Astrocyte (in vitro differentiated cells and primary cell): ENCODE measurements around the gene ABCC8. TPM values are rescaled to one million over a fixed set of nuclear protein-coding genes. Genes with fewer than 3 reads are reported as not detected.

Experiments
- DNase-seq: peaks from one replicate; pipeline ENCODE4 v3.0.0-alpha.2; 2010; ENCODE audit warnings: low read depth
- FAIRE-seq: peaks from 2 replicates; lab custom pipeline; 2011; peaks lifted over from hg19 to GRCh38; lab: Jason Lieb, UNC
- H2AFZ ChIP-seq: 2 replicates; pipeline ENCODE4 v1.6.0; 2012; ENCODE audit warnings: low read depth, low read length, inconsistent platforms
- H3K27ac ChIP-seq: 2 replicates; pipeline ENCODE4 v1.5.1; 2011; ENCODE audit warnings: low read depth, low read length, inconsistent platforms
- H3K27me3 ChIP-seq: 2 replicates; pipeline ENCODE4 v1.6.0; 2011; ENCODE audit warnings: low read length, inconsistent platforms; ENCODE audit not compliant: insufficient read depth
- H3K36me3 ChIP-seq: 2 replicates; pipeline ENCODE4 v1.5.1; 2011; ENCODE audit warnings: low read length, inconsistent platforms; ENCODE audit not compliant: insufficient read depth
- H3K4me1 ChIP-seq: 2 replicates; pipeline ENCODE4 v1.5.1; 2011; ENCODE audit warnings: low read length, inconsistent platforms; ENCODE audit not compliant: insufficient read depth
- H3K4me2 ChIP-seq: 2 replicates; pipeline ENCODE4 v1.6.0; 2012; ENCODE audit warnings: low read length, inconsistent platforms
- H3K4me3 ChIP-seq: 2 replicates; pipeline ENCODE4 v1.5.1; 2011; ENCODE audit warnings: low read depth, mild to moderate bottlenecking, low read length, inconsistent platforms; ENCODE audit not compliant: insufficient read depth
- H3K79me2 ChIP-seq: 2 replicates; pipeline ENCODE4 v1.6.0; 2012; ENCODE audit warnings: mild to moderate bottlenecking, low read length, inconsistent platforms; ENCODE audit not compliant: insufficient read depth
- H3K9ac ChIP-seq: 2 replicates; pipeline ENCODE4 v1.6.0; 2012; ENCODE audit warnings: mild to moderate bottlenecking, low read length, inconsistent platforms
- H3K9me3 ChIP-seq: 2 replicates; pipeline ENCODE4 v1.5.1; 2012; ENCODE audit warnings: low read depth, mild to moderate bottlenecking, low read length, inconsistent platforms; ENCODE audit not compliant: insufficient read depth
- H4K20me1 ChIP-seq: 2 replicates; pipeline ENCODE4 v1.6.0; 2012; ENCODE audit warnings: low read length, inconsistent platforms; ENCODE audit not compliant: insufficient read depth
- H3K27ac Mint-ChIP-seq: one replicate; pipeline ENCODE4 v1.8.0; 2021; ENCODE audit warnings: mild to moderate bottlenecking, mixed read lengths; ENCODE audit not compliant: unreplicated experiment
- H3K27me3 Mint-ChIP-seq: one replicate; pipeline ENCODE4 v1.8.0; 2021; ENCODE audit warnings: low read depth, mixed read lengths; ENCODE audit not compliant: unreplicated experiment
- H3K36me3 Mint-ChIP-seq: one replicate; pipeline ENCODE4 v1.8.0; 2021; ENCODE audit warnings: low read depth, mixed read lengths; ENCODE audit not compliant: unreplicated experiment
- H3K4me1 Mint-ChIP-seq: one replicate; pipeline ENCODE4 v1.8.0; 2021; ENCODE audit warnings: low read depth, mixed read lengths; ENCODE audit not compliant: unreplicated experiment
- H3K4me3 Mint-ChIP-seq: one replicate; pipeline ENCODE4 v1.8.0; 2021; ENCODE audit warnings: mild to moderate bottlenecking, moderate library complexity, mixed read lengths; ENCODE audit not compliant: unreplicated experiment
- H3K9me3 Mint-ChIP-seq: one replicate; pipeline ENCODE4 v1.8.0; 2021; ENCODE audit warnings: mild to moderate bottlenecking, mixed read lengths; ENCODE audit not compliant: unreplicated experiment
- CTCF ChIP-seq: IDR thresholded peaks from 2 replicates; pipeline ENCODE4 v1.5.1; 2011; ENCODE audit warnings: low read depth, mild to moderate bottlenecking, inconsistent platforms, low read length, moderate library complexity; ENCODE audit not compliant: insufficient read depth
- EZH2 ChIP-seq: IDR thresholded peaks from 2 replicates; pipeline ENCODE4 v1.6.1; 2012; ENCODE audit warnings: mild to moderate bottlenecking, low read length, inconsistent platforms; ENCODE audit not compliant: insufficient read depth
- total RNA-seq: library from RNA; stranded (reverse); gene quantifications from 2 replicates; pipeline ENCODE4 v1.2.1, GENCODE V29; 2021

The ABCC8 gene
- total RNA-seq, 1 donor from 2014 or later: not detected

GRCh38 chr11:17414317-17414737 lies 62.3 kb downstream of the ABCC8 start:
- TF ChIP-seq CTCF (no peak), EZH2 (no peak)
- no peak overlapping the region for H3K4me2 ChIP-seq
- H3K4me3 ChIP-seq: no peak overlapping the region
- peaks cover 1% of the 10 kb centered on the region for H3K36me3 Mint-ChIP-seq
- H3K27ac ChIP-seq: no peak overlapping the region
- H3K9me3 Mint-ChIP-seq: no peaks in the 10 kb centered on the region
- no peaks in the 10 kb centered on the region for H3K79me2 ChIP-seq
- H3K4me1 ChIP-seq: no peaks in the 10 kb centered on the region
- no peaks in the 10 kb centered on the region for H3K4me1 Mint-ChIP-seq
- no peak for FAIRE-seq
- peaks cover 11% of the 10 kb centered on the region for H3K27me3 ChIP-seq
- no peak overlapping the region for H2AFZ ChIP-seq
- no peaks in the 10 kb centered on the region for H3K36me3 ChIP-seq
- no peaks in the 10 kb centered on the region for H4K20me1 ChIP-seq
- no peak overlapping the region for H3K27ac Mint-ChIP-seq
- H3K27me3 Mint-ChIP-seq: peaks cover 68% of the 10 kb centered on the region
- H3K9me3 ChIP-seq: no peaks in the 10 kb centered on the region
- no peak for DNase-seq
- no peak overlapping the region for H3K9ac ChIP-seq
- no peak overlapping the region for H3K4me3 Mint-ChIP-seq

- DNase-seq (no peak), FAIRE-seq (no peak)
- H3K27ac Mint-ChIP-seq: no peak overlapping the region
- H3K4me1 Mint-ChIP-seq: no peaks in the 10 kb centered on the region
- peaks cover 61% of the 10 kb centered on the region for H3K27me3 Mint-ChIP-seq
- no peaks in the 10 kb centered on the region for H3K9me3 Mint-ChIP-seq
- Histone ChIP-seq H3K36me3 (no peaks in the 10 kb centered on the region), H3K4me3 (no peak overlapping the region), H3K4me2 (no peak overlapping the region), H3K9ac (no peak overlapping the region), H3K4me1 (no peaks in the 10 kb centered on the region), H2AFZ (no peak overlapping the region), H3K9me3 (no peaks in the 10 kb centered on the region), H3K79me2 (no peaks in the 10 kb centered on the region), H4K20me1 (no peaks in the 10 kb centered on the region), H3K27ac (no peak overlapping the region), H3K27me3 (peaks cover 7% of the 10 kb centered on the region)
- no peak for TF ChIP-seq EZH2
- no peak for TF ChIP-seq CTCF
- H3K36me3 Mint-ChIP-seq: peaks cover 1% of the 10 kb centered on the region
- H3K4me3 Mint-ChIP-seq: no peak overlapping the region
Measured at GRCh38 chr11:17413414-17414316, 63.0 kb downstream of the ABCC8 start.
